ENCODE data around the gene RIGI. TPM values are rescaled to one million over a fixed set of nuclear protein-coding genes. Genes with fewer than 3 reads are reported as not detected.

Gene RIGI
- polyA plus RNA-seq, 1 of the 3 experiments (the other 2 are of a cell fraction): 1.5 TPM

GRCh38 chr9:32523910-32524309 lies 2.1 kb downstream of the RIGI start:
- H3K36me3 ChIP-seq (replicated peaks in 1 of 2; ENCODE audit: control insufficient read depth in 1 of 2, insufficient read depth in 2 of 2, low read length in 1 of 2): no peaks in the 10 kb centered on the region
- no peak for TF ChIP-seq USF2 (IDR thresholded peaks at IDR 0.05; ENCODE audit: borderline replicate concordance, low read depth, low read length)
- TF ChIP-seq ZBTB33 (IDR thresholded peaks at IDR 0.05; ENCODE audit: borderline replicate concordance, low read depth): no peak
- no peak for TF ChIP-seq REST (IDR thresholded peaks at IDR 0.05; ENCODE audit: low read depth, low read length)
- no peak for TF ChIP-seq FOXM1 (IDR thresholded peaks at IDR 0.05; ENCODE audit: low read depth)
- no peak for TF ChIP-seq POLR2AphosphoS5 (IDR thresholded peaks at IDR 0.05; ENCODE audit: low read depth, low read length)
- TF ChIP-seq RFX5 (IDR thresholded peaks at IDR 0.05; ENCODE audit: low read length): no peak
- no peak for TF ChIP-seq MEF2A (IDR thresholded peaks at IDR 0.05; ENCODE audit: borderline replicate concordance, low read depth)
- no peak for TF ChIP-seq TEAD4 (IDR thresholded peaks at IDR 0.05; ENCODE audit: borderline replicate concordance, insufficient read depth)
- TF ChIP-seq CTCF (IDR thresholded peaks at IDR 0.05): no peak
- no peak for TF ChIP-seq RXRA (IDR thresholded peaks at IDR 0.05; ENCODE audit: borderline replicate concordance, low read depth)
- no peak for TF ChIP-seq MAX (IDR thresholded peaks at IDR 0.05; ENCODE audit: low read depth)
- no peak for TF ChIP-seq TAF1 (IDR thresholded peaks at IDR 0.05; ENCODE audit: borderline replicate concordance, low read depth, low read length)
- no peak for TF ChIP-seq MXI1 (IDR thresholded peaks at IDR 0.05; ENCODE audit: low read depth, low read length)
- H4K20me1 ChIP-seq (ENCODE audit: insufficient read depth): no peaks in the 10 kb centered on the region
- ChIA-PET CTCF (interaction anchor here (4.0 to 7.4 kb wide), 2 partner anchors 55 to 145 kb away, joined by 29 to 127 read pairs; no protein-coding TSS in a partner anchor), POLR2A (no interaction called here)
- no peak overlapping the region for H3K9ac ChIP-seq
- 93% methylated on average over 1 of the region's 1 CpG for WGBS (ENCODE audit: low lambda C conversion rate)
- no peak overlapping the region for H3K4me2 ChIP-seq
- H3K4me3 ChIP-seq (ENCODE audit: low read depth in 2 of 2, low read length in 1 of 2): no peak overlapping the region
- no peaks in the 10 kb centered on the region for H3K9me2 ChIP-seq
- H3K4me1 ChIP-seq (ENCODE audit: control insufficient read depth in 1 of 2, insufficient read depth in 2 of 2, low read depth in 1 of 2, low read length in 1 of 2): peaks cover 0 to 7% of the 10 kb centered on the region in 2 experiments; a peak in 3 of 4 replicates
- peaks cover 5% of the 10 kb centered on the region; the same call in 1 of the 2 replicates for H3K9me3 ChIP-seq
- no peak overlapping the region for H2AFZ ChIP-seq (ENCODE audit: low read depth)
- H3K27ac ChIP-seq (ENCODE audit: low read depth in 2 of 2, low read length in 1 of 2): no peak overlapping the region
- H3K79me2 ChIP-seq (ENCODE audit: insufficient read depth): peaks cover 20% of the 10 kb centered on the region
- H3F3A ChIP-seq (replicated peaks; ENCODE audit: insufficient read depth): peaks cover 13% of the 10 kb centered on the region
- no peak for DNase-seq
- H3K27me3 ChIP-seq (ENCODE audit: insufficient read depth): no peaks in the 10 kb centered on the region

All from SK-N-SH (cell line).